ENCODE results near the gene FUT8. TPM values are rescaled to one million over a fixed set of nuclear protein-coding genes. Genes with fewer than 3 reads are reported as not detected.

The FUT8 gene
- total RNA-seq (2021; fragmentation: NEBNext Ultra II Directional; extraction: Animal tissue kit (Norgen Biotek cat#: 25700)) = 25.1 and 25.3 TPM in 2 replicates
- 8.8 and 10.5 TPM in 2 replicates for polyA plus RNA-seq (2011; rRNA removed)
- polyA plus RNA-seq (2011; cell fraction: cytosol; rRNA removed) = 10.8 TPM
- 6.0 TPM for polyA plus RNA-seq (2011; cell fraction: nucleus; rRNA removed)
- 14.8 to 24.7 TPM (median 18.1 TPM) in 4 replicates for polyA plus RNA-seq (2012, experiment 1 of 2)
- 2.9 TPM for polyA plus RNA-seq (2012, experiment 2 of 2)
- polyA plus RNA-seq (2013, experiment 1 of 2) = 14.4 TPM
- polyA plus RNA-seq (2013, experiment 2 of 2) = 15.9 TPM
- polyA minus RNA-seq (2011; rRNA and poly(A)+ RNA removed) = 32.5 and 36.2 TPM in 2 replicates
- polyA minus RNA-seq (2011; cell fraction: cytosol; rRNA and poly(A)+ RNA removed) = 10.7 TPM
- 37.8 TPM for polyA minus RNA-seq (2011; cell fraction: nucleus; rRNA and poly(A)+ RNA removed)
- long read RNA-seq, experiment 1, partial matches to known transcripts = 10 of 13 reads
- long read RNA-seq, experiment 1, other reads (novel, unspliced or antisense) = 3 of 13 reads
- long read RNA-seq, experiment 2, full-length matches to known transcripts = 2 of 4 reads
- long read RNA-seq, experiment 2, partial matches to known transcripts = 1 of 4 reads
- long read RNA-seq, experiment 2, other reads (novel, unspliced or antisense) = 1 of 4 reads

- H2AFZ ChIP-seq (ENCODE audit: low read length) = peak within 1 kb of the TSS; percentile 82
- POLR2A ChIA-PET (ENCODE audit: partially characterized antibody) = interaction anchor here (0.6 to 1.8 kb wide), 7 partner anchors 16 to 549 kb away, joined by 3 to 6 read pairs (median 4); no protein-coding TSS in a partner anchor
- peak within 1 kb of the TSS; percentile 80 to 84 (median 82) for H3K9ac ChIP-seq (replicated peaks in 1 of 4; ENCODE audit: extremely low read depth in 1 of 4, low read depth in 3 of 4, low read length in 3 of 4)
- no peaks in the 10 kb centered on the region for H4K20me1 ChIP-seq (replicated peaks in 1 of 2; ENCODE audit: control insufficient read depth in 1 of 2, insufficient read depth in 2 of 2, low read length in 2 of 2)
- H2BK5ac ChIP-seq (ENCODE audit: low read depth, low read length) = peak within 1 kb of the TSS; percentile 82
- peaks cover 0 to 35% of the 10 kb centered on the region in 2 experiments; a peak in 2 of 4 replicates for H3K79me2 ChIP-seq (ENCODE audit: control insufficient read depth in 1 of 2, insufficient read depth in 2 of 2, low read length in 2 of 2)
- peaks cover 11% of the 10 kb centered on the region for H3K23me2 ChIP-seq (ENCODE audit: low read depth, low read length)
- H2BK120ac ChIP-seq (replicated peaks; ENCODE audit: low read depth, low read length) = peak within 1 kb of the TSS; percentile 38
- DNase-seq (ENCODE audit: low read depth in 1 of 2, low spot score in 2 of 2) = peak; percentile 93 to 96
- CTCF ChIA-PET (ENCODE audit: partially characterized antibody) = interaction anchor here (0.6 to 5.4 kb wide), 25 partner anchors 12 to 547 kb away, joined by 3 to 50 read pairs (median 4); no protein-coding TSS in a partner anchor
- H2AK5ac ChIP-seq (ENCODE audit: low read depth, low read length) = no peak within 1 kb of the TSS
- H3K4ac ChIP-seq (replicated peaks; ENCODE audit: insufficient read length, low read depth, low read length) = peak within 1 kb of the TSS; percentile 66
- no peaks in the 10 kb centered on the region for H3K36me3 ChIP-seq (ENCODE audit: control insufficient read depth in 2 of 4, insufficient read depth in 4 of 4, low read length in 3 of 4)
- H2BK20ac ChIP-seq (ENCODE audit: low read length) = no peak within 1 kb of the TSS
- H4K5ac ChIP-seq (ENCODE audit: insufficient read length, low read depth, low read length) = peak within 1 kb of the TSS; percentile 50
- WGBS, 2 experiments (ENCODE audit: extremely low coverage in 1 of 2, insufficient coverage in 1 of 2, insufficient read length in 1 of 2, insufficient replicate concordance in 2 of 2, low coverage in 1 of 2, low lambda C conversion rate in 2 of 2, missing lambda C conversion rate in 1 of 2) = 2% methylated on average over 48 of the region's 85 CpGs; no CpG with 5 or more reads in 1 of the 2 experiments
- peak within 1 kb of the TSS; percentile 79 for H3K56ac ChIP-seq (replicated peaks; ENCODE audit: insufficient read length, low read depth, low read length)
- no peaks in the 10 kb centered on the region for H3K79me1 ChIP-seq (ENCODE audit: low read depth, low read length)
- H3K27ac ChIP-seq (ENCODE audit: low read depth, low read length) = peak within 1 kb of the TSS; percentile 73
- H3K9me3 ChIP-seq (ENCODE audit: insufficient read depth in 2 of 2, low read depth in 1 of 2, low read length in 1 of 2) = no peaks in the 10 kb centered on the region
- no peak within 1 kb of the TSS for H3K23ac ChIP-seq (ENCODE audit: insufficient read length)
- FAIRE-seq = no peak
- peak within 1 kb of the TSS; percentile 50; the same call in 1 of the 2 replicates for H2BK12ac ChIP-seq (ENCODE audit: low read depth, low read length)
- peak within 1 kb of the TSS; percentile 34 for H4K91ac ChIP-seq (replicated peaks; ENCODE audit: insufficient read length, low read length)
- H2BK15ac ChIP-seq (ENCODE audit: low read length) = no peak within 1 kb of the TSS
- peak within 1 kb of the TSS; percentile 97 for H4K8ac ChIP-seq (ENCODE audit: extremely low read depth, insufficient read depth, low read length)
- peak within 1 kb of the TSS; percentile 71 to 85 (median 77) for H3K4me3 ChIP-seq (ENCODE audit: extremely low read depth in 1 of 4, insufficient read depth in 2 of 4, low read depth in 3 of 4, low read length in 4 of 4)
- peaks cover 0 to 5% (median 0%) of the 10 kb centered on the region in 4 experiments; a peak in 1 of 7 replicates for H3K4me1 ChIP-seq (replicated peaks in 1 of 4; ENCODE audit: control insufficient read depth in 3 of 4, insufficient read depth in 4 of 4, low read length in 3 of 4)
- no peak within 1 kb of the TSS for H3K14ac ChIP-seq (ENCODE audit: insufficient read length)
- no peaks in the 10 kb centered on the region; a peak in 1 of 7 replicates for H3K27me3 ChIP-seq (replicated peaks in 1 of 4; ENCODE audit: control insufficient read depth in 3 of 4, extremely low read depth in 1 of 4, insufficient read depth in 3 of 4, low read length in 3 of 4)
- H3K4me2 ChIP-seq (ENCODE audit: insufficient read depth in 1 of 2, low read depth in 2 of 2, low read length in 2 of 2) = peak within 1 kb of the TSS; percentile 81 to 84
- H3K18ac ChIP-seq (ENCODE audit: extremely low read depth, low read length) = peak within 1 kb of the TSS; percentile 86
- TF ChIP-seq GTF2F1 (IDR thresholded peaks at IDR 0.05; ENCODE audit: borderline replicate concordance, low read depth, low read length) = 0 out of 2 replicates have a peak, but pooled peaks have one; percentile 50
- 0 out of 4 replicates have a peak, but pooled peaks have one; percentile 27 to 65 for TF ChIP-seq HDAC2 (IDR thresholded peaks at IDR 0.05; ENCODE audit: borderline replicate concordance in 1 of 2, low read depth in 2 of 2, low read length in 2 of 2)
- TF ChIP-seq USF2 (IDR thresholded peaks at IDR 0.05; ENCODE audit: low read length) = no peak
- TF ChIP-seq BACH1 (IDR thresholded peaks at IDR 0.05; ENCODE audit: low read length) = no peak
- TF ChIP-seq SIX5 (IDR thresholded peaks at IDR 0.05; ENCODE audit: low read depth, low read length) = no peak
- peak; percentile 27; the same call in 1 of the 2 replicates for TF ChIP-seq KDM5A (IDR thresholded peaks at IDR 0.05; ENCODE audit: low read length)
- TF ChIP-seq NRF1 (IDR thresholded peaks at IDR 0.05; ENCODE audit: low read depth, low read length) = peak; percentile 88
Measured at GRCh38 chr14:65412032-65412846, at the start of gene FUT8. FUT8 (plus strand) TSS chr14:65412730; CDS start chr14:65561564, 148,834 bp downstream.

Data from H1 (cell line).